MM.1S (cell line): ENCODE measurements around the gene KRTAP6-2.

Experiments
- DNase-seq: peaks from one replicate; pipeline ENCODE4 v3.0.0-alpha.2; 2015
- H2AFZ ChIP-seq: fragments of 300-600 bp; sonication (generic); 2 replicates; pipeline ENCODE4 v1.6.0; 2016; ENCODE audit warnings: antibody characterized with exemption, low read length
- H3F3A ChIP-seq: fragments of 300-600 bp; sonication (generic); 2 replicates; pipeline ENCODE4 v1.6.1; 2016; ENCODE audit warnings: mild to moderate bottlenecking, antibody characterized with exemption, low read length, moderate library complexity, mixed read lengths; ENCODE audit not compliant: insufficient read depth
- H3K27ac ChIP-seq: fragments of 300-600 bp; sonication (generic); 2 replicates; pipeline ENCODE4 v1.5.1; 2016; ENCODE audit warnings: mild to moderate bottlenecking, low read length
- H3K27me3 ChIP-seq: fragments of 300-600 bp; sonication (generic); replicated peaks from 2 replicates; pipeline ENCODE4 v1.6.0; 2016; ENCODE audit warnings: low read length; ENCODE audit not compliant: insufficient read depth
- H3K36me3 ChIP-seq: fragments of 300-600 bp; sonication (generic); replicated peaks from 2 replicates; pipeline ENCODE4 v1.6.1; 2016; ENCODE audit warnings: mild to moderate bottlenecking, low read length, mixed read lengths; ENCODE audit not compliant: insufficient read depth
- H3K4me1 ChIP-seq: fragments of 300-600 bp; sonication (generic); 2 replicates; pipeline ENCODE4 v1.6.1; 2016; ENCODE audit warnings: low read length, mixed read lengths
- H3K4me2 ChIP-seq: fragments of 300-600 bp; sonication (generic); 2 replicates; pipeline ENCODE4 v1.6.0; 2016; ENCODE audit warnings: low read depth, low read length
- H3K4me3 ChIP-seq: fragments of 300-600 bp; sonication (generic); 2 replicates; pipeline ENCODE4 v1.5.1; 2016; ENCODE audit warnings: low read length, mixed read lengths
- H3K79me2 ChIP-seq: fragments of 300-600 bp; sonication (generic); 2 replicates; pipeline ENCODE4 v1.6.1; 2016; ENCODE audit warnings: mixed run types, low read length, mixed read lengths
- H3K9ac ChIP-seq: fragments of 300-600 bp; sonication (generic); 2 replicates; pipeline ENCODE4 v1.6.1; 2016; ENCODE audit warnings: low read length, mixed read lengths
- H3K9me2 ChIP-seq: fragments of 300-600 bp; sonication (generic); replicated peaks from 2 replicates; pipeline ENCODE4 v1.6.1; 2016; ENCODE audit warnings: mild to moderate bottlenecking, low read length, mixed read lengths; ENCODE audit not compliant: insufficient read depth
- H3K9me3 ChIP-seq: fragments of 300-600 bp; sonication (generic); replicated peaks from 2 replicates; pipeline ENCODE4 v1.6.1; 2016; ENCODE audit warnings: mild to moderate bottlenecking, low read length, mixed read lengths; ENCODE audit not compliant: insufficient read depth
- H4K20me1 ChIP-seq: fragments of 300-600 bp; sonication (generic); 2 replicates; pipeline ENCODE4 v1.6.1; 2016; ENCODE audit warnings: mild to moderate bottlenecking, low read length, moderate library complexity, mixed read lengths; ENCODE audit not compliant: insufficient read depth
- EZH2 ChIP-seq: fragments of 300-600 bp; sonication (generic); optimal IDR thresholded peaks from 2 replicates; pipeline ENCODE3; 2017; ENCODE audit warnings: low read depth, mild to moderate bottlenecking, antibody characterized with exemption, low read length, mixed read lengths
- EZH2phosphoT487 ChIP-seq: fragments of 300-600 bp; sonication (generic); IDR thresholded peaks from 2 replicates; pipeline ENCODE4 v1.6.1; 2018; ENCODE audit warnings: antibody characterized with exemption, low read length
- TF ChIP-seq, protein P1 (sequence below): fragments of 300-600 bp; sonication (generic); IDR thresholded peaks from 2 replicates; pipeline ENCODE4 v1.5.1; 2016; ENCODE audit warnings: antibody characterized with exemption, low read length, mixed read lengths

KRTAP6-2 gene

DNA sequence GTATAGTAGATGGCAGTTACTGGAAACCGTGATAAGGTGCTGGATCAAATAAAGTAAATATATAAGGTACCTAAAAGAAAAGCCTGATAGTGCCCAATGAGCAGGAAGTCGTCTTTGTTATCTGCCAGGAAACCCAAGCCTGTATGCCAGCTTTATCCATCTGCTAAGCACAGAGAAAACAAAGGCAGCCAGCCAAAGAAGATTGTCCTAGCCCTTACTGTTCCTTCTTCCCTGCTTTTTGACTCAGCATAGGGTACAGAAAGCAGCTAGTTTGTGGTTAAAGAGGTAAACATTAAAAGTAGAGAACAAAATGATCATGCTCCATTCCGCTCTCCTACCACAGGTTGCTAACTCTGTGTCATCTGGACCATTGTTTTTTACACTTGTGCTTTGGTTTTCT, 18.6 kb downstream of the KRTAP6-2 start:
- Histone ChIP-seq H3K4me1 (no peaks in the 10 kb centered on the region), H3K27ac (no peak overlapping the region), H3F3A (no peaks in the 10 kb centered on the region), H2AFZ (no peak overlapping the region), H3K4me3 (no peak overlapping the region), H3K79me2 (no peaks in the 10 kb centered on the region), H3K9me3 (no peaks in the 10 kb centered on the region), H3K9me2 (no peaks in the 10 kb centered on the region), H3K27me3 (no peaks in the 10 kb centered on the region), H3K9ac (no peak overlapping the region), H3K36me3 (no peaks in the 10 kb centered on the region), H3K4me2 (no peak overlapping the region), H4K20me1 (no peaks in the 10 kb centered on the region)
- no peak for TF ChIP-seq EZH2
- no peak for TF ChIP-seq EZH2phosphoT487
- TF ChIP-seq, protein P1, sequence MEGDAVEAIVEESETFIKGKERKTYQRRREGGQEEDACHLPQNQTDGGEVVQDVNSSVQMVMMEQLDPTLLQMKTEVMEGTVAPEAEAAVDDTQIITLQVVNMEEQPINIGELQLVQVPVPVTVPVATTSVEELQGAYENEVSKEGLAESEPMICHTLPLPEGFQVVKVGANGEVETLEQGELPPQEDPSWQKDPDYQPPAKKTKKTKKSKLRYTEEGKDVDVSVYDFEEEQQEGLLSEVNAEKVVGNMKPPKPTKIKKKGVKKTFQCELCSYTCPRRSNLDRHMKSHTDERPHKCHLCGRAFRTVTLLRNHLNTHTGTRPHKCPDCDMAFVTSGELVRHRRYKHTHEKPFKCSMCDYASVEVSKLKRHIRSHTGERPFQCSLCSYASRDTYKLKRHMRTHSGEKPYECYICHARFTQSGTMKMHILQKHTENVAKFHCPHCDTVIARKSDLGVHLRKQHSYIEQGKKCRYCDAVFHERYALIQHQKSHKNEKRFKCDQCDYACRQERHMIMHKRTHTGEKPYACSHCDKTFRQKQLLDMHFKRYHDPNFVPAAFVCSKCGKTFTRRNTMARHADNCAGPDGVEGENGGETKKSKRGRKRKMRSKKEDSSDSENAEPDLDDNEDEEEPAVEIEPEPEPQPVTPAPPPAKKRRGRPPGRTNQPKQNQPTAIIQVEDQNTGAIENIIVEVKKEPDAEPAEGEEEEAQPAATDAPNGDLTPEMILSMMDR = no peak
- no peak for DNase-seq

DNA sequence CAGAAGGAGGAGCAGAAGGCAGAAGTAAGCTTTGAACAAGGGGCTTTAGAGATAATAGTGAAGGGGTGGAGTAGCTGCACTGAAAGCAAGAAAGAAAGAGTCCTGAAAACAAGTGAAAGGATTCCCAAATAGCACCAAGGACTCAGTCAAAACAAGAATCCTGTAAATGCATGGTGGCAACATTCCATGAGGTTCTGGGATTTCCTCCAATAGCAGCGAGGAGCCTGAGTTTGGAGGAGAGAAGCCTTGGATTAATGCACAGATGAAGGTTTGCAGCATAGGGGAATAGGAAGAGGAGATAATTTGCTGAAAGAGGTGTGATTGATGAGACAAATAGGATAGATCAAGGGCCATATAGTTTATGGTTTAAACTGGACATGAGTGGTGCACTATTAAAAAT, 19.4 kb downstream of the KRTAP6-2 start:
- no peaks in the 10 kb centered on the region for H3K9me3 ChIP-seq
- no peak overlapping the region for H3K27ac ChIP-seq
- H3K36me3 ChIP-seq = no peaks in the 10 kb centered on the region
- H3K9ac ChIP-seq = no peak overlapping the region
- H2AFZ ChIP-seq = no peak overlapping the region
- TF ChIP-seq EZH2phosphoT487 = no peak
- TF ChIP-seq EZH2 = no peak
- TF ChIP-seq, protein P1 = no peak
- H3K79me2 ChIP-seq = no peaks in the 10 kb centered on the region
- no peak overlapping the region for H3K4me3 ChIP-seq
- no peaks in the 10 kb centered on the region for H3K9me2 ChIP-seq
- H3K4me1 ChIP-seq = no peaks in the 10 kb centered on the region
- no peak overlapping the region for H3K4me2 ChIP-seq
- H3F3A ChIP-seq = no peaks in the 10 kb centered on the region
- H4K20me1 ChIP-seq = no peaks in the 10 kb centered on the region
- no peaks in the 10 kb centered on the region for H3K27me3 ChIP-seq
- no peak for DNase-seq

DNA sequence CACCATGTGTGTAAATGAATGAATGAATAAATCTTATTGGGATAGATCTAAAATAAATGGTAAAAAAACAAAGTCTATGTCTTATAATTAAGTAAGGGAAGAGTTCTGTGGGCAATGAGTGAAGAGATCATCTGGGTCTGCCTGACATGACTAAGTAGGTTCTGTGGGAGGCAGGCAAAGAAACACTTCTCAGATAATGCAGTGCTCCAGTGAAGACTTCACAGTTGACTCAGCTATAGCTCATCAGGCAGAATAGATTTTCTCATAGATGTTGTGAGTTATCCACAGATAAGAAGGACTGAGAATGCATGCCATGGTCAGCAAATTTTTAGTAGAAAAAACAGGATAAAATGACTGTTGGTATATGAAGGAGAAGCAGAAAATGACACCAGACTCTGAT, 20.9 kb downstream of the KRTAP6-2 start:
- no peaks in the 10 kb centered on the region for H3K9me3 ChIP-seq
- H3K36me3 ChIP-seq = no peaks in the 10 kb centered on the region
- DNase-seq = no peak
- no peaks in the 10 kb centered on the region for H3F3A ChIP-seq
- no peak overlapping the region for H3K27ac ChIP-seq
- H3K4me2 ChIP-seq = no peak overlapping the region
- H3K27me3 ChIP-seq = no peaks in the 10 kb centered on the region
- no peaks in the 10 kb centered on the region for H4K20me1 ChIP-seq
- no peak overlapping the region for H3K4me3 ChIP-seq
- no peak overlapping the region for H2AFZ ChIP-seq
- H3K4me1 ChIP-seq = no peaks in the 10 kb centered on the region
- no peak overlapping the region for H3K9ac ChIP-seq
- no peaks in the 10 kb centered on the region for H3K9me2 ChIP-seq
- TF ChIP-seq EZH2 (no peak), EZH2phosphoT487 (no peak)
- TF ChIP-seq, protein P1 = no peak
- no peaks in the 10 kb centered on the region for H3K79me2 ChIP-seq
